H7 (cell line): ENCODE results near the gene C18orf32. TPM values are rescaled to one million over a fixed set of nuclear protein-coding genes. Genes with fewer than 3 reads are reported as not detected.
"Not testable (repeated sequence)": the region's sequence is repeated elsewhere in the genome, so short reads cannot be mapped to it uniquely, and the experiment has no call there.

Source experiments
- DNase-seq: peaks from one replicate; pipeline ENCODE4 v3.0.0; 2012
- H3K27me3 ChIP-seq: 2 replicates; pipeline ENCODE4 v1.6.0; 2011; ENCODE audit warnings: mild to moderate bottlenecking, low read length; ENCODE audit not compliant: control insufficient read depth, insufficient read depth
- H3K36me3 ChIP-seq: replicated peaks from 2 replicates; pipeline ENCODE4 v1.5.1; 2011; ENCODE audit warnings: low read length; ENCODE audit not compliant: control insufficient read depth, insufficient read depth
- H3K4me3 ChIP-seq: 2 replicates; pipeline ENCODE4 v1.5.1; 2011; ENCODE audit warnings: low read depth, mild to moderate bottlenecking, control low read depth, low read length, moderate library complexity; ENCODE audit not compliant: insufficient read depth
- total RNA-seq: library from RNA; depleted of rRNA; stranded (reverse); fragments of >200 nt; shearing (Covaris generic); gene quantifications from 2 replicates; pipeline ENCODE4 v1.2.3, GENCODE V29; 2014; rRNA removed

Gene C18orf32
- 21.0 and 28.9 TPM in 2 replicates for total RNA-seq

DNA sequence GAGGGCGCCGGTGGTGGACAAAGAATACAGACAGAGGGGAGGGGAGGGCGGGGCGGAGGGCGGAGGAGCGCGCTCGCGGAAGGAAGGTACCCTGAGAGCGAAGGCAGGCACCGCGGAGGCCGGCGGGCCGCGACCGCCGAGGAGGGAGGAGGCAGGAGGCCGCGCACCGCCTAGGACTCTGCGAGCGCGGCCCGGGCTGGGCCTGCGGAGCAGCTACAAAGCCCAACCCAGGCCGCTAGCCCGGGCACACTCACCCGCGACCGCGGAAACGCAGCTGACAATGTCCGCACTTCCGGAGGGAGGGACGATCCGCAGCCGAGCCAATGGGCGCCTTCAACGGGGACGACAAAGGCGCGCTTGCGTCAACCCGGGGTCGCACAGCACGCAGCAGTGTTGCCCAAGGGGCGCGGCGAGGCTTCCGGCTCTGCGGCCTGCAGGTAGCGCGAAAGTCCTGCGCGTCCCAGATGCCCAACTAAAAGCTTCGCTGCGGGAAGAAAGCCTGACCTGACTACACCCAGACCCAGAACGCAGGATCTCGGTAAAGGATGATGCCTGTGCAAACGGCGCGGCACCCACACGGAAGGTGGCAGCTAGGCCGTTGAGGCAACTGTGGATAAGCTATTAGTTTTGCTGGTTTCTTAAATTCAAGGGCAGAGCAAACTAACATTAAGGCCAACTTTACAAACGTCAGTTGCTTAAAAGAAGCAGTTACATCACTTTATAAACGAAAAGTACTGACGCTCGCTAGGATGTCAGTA, at the start of gene C18orf32:
TSS of gene C18orf32 (minus strand) at position 282 of the 758 bp plus-strand sequence. CDS start 3,486 bp downstream, outside the sequence.
- H3K27me3 ChIP-seq: no peaks in the 10 kb centered on the region
- peaks cover 23% of the 10 kb centered on the region for H3K36me3 ChIP-seq
- H3K4me3 ChIP-seq: peak within 1 kb of the TSS; percentile 92
- DNase-seq: peak; percentile 95

DNA sequence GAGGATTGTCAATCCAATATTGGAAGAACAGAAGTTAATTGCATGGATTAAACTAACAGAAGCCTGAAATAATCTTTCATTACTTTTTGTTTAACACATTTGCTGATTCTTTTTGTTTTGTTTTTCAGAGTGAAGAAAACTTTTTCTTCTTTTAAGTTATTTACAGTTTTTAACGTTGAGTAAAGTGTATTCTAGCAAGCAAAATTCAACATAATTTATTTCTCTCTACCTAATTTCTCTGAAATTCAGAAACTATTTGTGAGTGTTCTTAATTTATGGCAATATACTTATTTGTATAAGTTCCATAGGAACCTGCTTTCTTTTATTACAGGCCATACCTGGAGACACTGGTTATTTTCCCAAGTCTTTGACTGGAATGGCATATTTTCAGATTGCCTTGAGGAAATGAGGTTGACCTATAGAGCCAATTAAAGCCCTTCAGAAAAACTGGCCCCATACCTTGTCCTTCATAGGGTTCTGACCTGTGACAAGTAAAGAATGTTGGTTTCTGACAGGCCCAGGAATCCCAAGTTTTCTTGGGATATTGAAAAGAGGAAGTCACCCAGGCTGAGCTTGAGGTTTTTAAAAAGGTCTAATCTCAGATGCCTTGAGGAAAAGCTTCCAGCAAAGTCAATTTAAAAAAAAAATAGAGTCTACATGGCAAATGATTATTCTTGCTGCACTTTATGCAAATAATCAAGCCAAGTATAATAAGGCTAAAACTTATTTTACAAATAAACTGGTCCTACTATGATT, 48.0 kb upstream of the C18orf32 start:
- Histone ChIP-seq H3K27me3 (no peaks in the 10 kb centered on the region), H3K4me3 (no peak overlapping the region), H3K36me3 (no peaks in the 10 kb centered on the region)
- no peak for DNase-seq

DNA sequence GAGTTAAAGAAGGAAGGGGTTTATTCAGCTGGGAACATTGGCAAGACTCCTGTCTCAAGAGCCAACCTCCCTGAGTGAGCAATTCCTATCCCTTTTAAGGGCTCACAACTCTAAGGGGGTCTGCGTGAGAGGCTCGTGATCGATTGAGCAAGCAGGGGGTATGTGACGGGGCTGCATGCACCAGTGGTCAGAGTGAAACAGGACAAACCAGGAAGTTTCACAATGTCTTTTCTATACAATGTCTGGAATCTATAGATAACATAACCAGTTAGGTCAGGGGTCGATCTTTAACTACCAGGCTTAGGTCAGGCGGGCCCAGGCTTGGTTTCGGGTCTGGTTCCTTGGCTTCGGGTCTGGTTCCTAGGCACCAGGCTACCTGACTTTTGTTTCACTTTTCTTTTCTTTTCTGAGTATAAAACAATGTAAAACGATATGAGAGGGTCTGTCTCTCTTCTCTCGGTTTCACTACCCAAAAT, 44.7 kb upstream of the C18orf32 start:
- Histone ChIP-seq H3K27me3 (no peaks in the 10 kb centered on the region), H3K36me3 (no peaks in the 10 kb centered on the region), H3K4me3 (no peak overlapping the region)
- no peak for DNase-seq

DNA sequence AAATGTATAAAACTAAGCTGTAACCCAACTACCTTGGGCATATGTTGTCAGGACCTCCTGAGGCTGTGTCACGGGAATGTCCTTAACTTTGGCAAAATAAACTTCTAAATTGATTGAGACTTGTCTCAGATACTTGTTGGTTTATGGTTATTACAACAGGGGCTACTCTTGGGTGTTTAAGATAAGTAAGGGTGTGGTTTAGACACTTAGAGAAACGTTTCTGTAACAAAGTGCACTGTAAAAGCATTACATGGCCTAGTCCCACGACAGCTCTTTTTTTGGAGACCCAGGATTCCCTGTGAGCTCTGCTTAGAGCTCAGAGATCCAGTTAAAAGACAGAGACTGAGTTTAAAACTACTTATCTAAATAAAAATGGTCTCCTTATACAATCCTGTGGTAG, 42.6 kb upstream of the C18orf32 start:
- no peaks in the 10 kb centered on the region for H3K27me3 ChIP-seq
- no peaks in the 10 kb centered on the region for H3K36me3 ChIP-seq
- DNase-seq: no peak
- no peak overlapping the region for H3K4me3 ChIP-seq

DNA sequence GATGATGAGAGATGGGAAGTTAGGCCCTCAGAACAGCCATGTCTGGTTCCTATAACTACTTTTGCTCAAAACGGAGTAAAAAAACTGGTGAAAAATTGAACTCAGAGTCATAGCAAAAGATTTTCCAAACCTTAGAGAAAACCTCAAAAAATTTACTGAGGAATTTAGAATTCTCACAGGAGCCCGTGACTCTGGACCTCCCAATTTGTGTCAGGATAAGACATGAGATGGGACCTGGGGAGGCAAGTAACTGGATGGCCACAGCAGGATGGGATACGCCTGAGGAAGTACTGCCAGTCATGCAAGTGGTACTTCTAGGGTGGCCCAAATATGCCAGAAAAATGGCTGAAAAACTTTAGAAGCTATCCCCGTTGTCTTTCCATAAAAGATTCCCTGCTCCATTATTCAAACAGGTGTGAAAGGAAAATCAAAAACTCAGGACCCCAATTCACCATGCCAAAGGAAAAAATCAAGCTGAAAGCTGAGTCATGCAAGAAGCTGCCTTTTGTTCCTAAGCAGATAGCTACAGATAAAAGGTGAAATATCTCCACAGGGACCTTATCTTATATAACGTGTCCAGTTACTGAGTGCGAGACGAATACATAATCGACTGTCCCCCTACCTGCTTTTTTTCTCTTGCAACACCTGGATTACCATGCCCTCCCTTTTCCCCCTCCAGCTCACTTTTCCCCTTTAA, 40.7 kb upstream of the C18orf32 start:
- DNase-seq: no peak
- Histone ChIP-seq H3K4me3 (no peak overlapping the region), H3K36me3 (no peaks in the 10 kb centered on the region), H3K27me3 (no peaks in the 10 kb centered on the region)

DNA sequence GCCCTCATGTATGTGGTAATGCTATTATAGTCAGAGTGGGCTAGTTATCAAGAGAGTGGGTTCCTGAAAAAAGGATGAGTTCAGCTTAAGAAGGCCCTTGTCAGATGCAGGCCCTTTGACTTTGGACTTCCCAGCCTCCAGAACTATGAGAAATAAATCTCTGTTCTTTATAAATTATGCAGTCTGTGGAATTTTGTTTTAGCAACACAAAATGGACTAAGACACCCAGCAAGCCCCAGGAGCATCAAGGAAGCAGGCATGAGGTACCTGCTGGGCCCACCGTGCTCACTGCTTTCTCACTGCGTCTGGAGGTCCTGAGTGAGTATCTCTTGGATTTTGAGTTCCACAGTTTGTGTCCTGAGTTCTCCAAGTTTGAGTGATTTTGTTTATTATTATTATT, 38.9 kb upstream of the C18orf32 start:
- no peaks in the 10 kb centered on the region for H3K36me3 ChIP-seq
- no peaks in the 10 kb centered on the region for H3K27me3 ChIP-seq
- no peak overlapping the region for H3K4me3 ChIP-seq
- DNase-seq: no peak

DNA sequence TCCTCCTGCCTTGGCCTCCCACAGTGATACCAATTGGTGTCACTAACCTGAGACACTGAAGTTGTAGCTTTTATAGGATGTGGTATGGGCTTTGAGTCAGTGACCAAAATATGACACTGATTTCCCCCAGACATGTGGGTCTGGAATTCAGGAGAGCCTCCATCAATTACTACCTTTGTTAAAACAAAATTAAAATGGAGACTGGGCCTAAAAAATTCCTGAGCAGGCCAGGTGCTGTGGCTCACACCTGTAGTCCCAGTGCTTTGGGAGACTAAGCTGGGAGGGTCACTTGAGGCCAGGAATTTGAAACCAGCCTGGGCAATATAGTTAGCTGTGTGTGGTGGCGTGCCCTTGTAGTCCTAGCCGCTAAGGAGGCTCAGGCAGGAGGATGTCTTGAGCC, 37.9 kb upstream of the C18orf32 start:
- Histone ChIP-seq H3K4me3 (no peak overlapping the region), H3K27me3 (no peaks in the 10 kb centered on the region), H3K36me3 (no peaks in the 10 kb centered on the region)
- DNase-seq: no peak

DNA sequence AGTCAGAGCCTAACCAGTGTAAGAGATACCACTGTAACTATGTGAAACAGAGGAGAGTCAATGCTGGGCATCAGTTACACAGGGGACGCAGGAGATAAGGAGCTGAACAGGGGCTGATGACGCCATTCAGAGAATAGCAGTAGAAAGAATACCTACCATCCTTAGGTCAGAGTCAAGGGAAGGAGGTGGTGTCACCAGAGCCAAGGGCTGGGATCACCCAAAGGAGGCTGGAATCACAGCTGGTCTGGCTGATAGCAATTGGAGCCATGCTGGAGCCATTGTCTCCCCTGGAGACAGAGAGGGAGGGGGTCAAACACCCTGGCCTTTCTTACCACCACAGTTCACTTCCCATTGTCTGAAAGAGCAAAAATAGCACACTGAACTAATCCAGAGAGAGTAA, 37.3 kb upstream of the C18orf32 start:
- H3K27me3 ChIP-seq: no peaks in the 10 kb centered on the region
- DNase-seq: no peak
- H3K4me3 ChIP-seq: no peak overlapping the region
- H3K36me3 ChIP-seq: no peaks in the 10 kb centered on the region

DNA sequence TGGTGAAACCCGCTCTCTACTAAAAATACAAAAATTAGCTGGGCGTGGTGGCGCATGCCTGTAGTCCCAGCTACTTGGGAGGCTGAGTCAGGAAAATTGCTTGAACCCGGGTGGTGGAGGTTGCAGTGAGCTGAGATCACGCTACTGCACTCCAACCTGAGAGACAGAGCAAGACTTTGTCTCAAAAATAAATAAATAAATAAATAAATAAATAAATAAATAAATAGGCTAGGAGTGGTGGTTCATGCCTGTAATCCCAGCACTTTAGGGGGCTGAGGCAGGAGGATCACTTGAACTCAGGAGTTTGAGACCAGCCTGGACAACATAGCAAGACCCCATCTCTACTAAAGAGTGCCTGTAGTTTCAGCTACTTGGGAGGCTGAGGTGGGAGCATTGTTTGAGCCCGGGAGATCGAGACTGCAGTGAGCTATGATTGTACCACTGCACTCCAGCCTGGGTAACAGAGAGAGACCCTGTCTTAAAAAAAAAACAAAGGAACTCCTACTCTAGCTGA, 36.6 kb upstream of the C18orf32 start:
- not testable (repeated sequence) for H3K4me3 ChIP-seq, DNase-seq, H3K36me3 ChIP-seq, H3K27me3 ChIP-seq

DNA sequence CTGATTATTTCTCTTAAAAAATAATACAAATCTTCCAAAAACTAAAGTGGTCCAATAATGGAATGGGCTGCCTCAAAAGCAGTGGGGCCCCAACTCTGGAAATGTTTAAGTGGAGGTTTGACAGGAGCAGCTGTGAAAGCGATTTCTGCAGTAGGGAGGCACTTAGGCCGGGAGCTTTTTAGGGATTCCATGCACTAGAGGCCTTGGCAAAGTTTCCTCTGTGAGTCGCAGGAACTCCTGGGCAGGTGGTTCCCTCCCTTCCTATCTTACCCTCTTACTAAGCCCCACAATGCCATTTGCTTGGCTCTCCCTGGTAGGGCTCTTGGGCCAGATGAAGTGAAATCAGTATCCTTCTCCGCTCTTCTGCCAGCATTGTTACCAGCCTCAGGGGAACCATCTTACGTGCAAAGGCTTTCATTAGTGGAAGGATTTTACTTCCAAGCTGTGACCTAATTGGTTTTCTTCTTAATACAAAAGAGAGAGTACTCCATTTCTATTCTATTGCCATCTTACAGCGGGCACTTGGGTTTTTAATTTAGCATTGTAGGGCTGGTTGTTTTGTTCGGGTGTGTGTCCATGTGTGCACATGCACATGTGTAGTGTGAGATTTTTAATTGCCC, 34.3 kb upstream of the C18orf32 start:
- Histone ChIP-seq H3K27me3 (no peaks in the 10 kb centered on the region), H3K4me3 (no peak overlapping the region), H3K36me3 (no peaks in the 10 kb centered on the region)
- no peak for DNase-seq

DNA sequence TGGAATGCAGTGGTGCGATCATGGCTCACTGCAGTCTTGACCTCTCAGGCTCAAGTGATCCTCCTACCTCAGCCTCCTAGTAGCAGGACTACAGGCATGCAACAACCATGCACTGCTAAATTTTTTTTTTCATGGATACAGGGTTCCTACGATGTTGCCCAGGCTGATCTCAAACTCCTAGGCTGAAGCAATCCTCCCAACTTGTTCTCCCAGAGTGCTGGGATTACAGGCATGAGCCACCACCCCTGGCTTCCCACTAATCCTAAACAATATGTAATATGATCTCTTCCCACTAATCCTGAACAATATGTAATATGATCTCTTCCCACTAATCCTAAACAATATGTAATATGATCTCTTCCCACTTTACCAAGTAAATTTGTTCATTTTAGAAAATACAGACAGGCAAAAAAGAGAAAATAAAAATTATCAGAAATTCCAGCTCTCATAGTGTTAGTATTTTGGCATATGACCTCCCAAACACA, 33.7 kb upstream of the C18orf32 start:
- Histone ChIP-seq H3K36me3 (no peaks in the 10 kb centered on the region), H3K27me3 (no peaks in the 10 kb centered on the region), H3K4me3 (no peak overlapping the region)
- DNase-seq: no peak

DNA sequence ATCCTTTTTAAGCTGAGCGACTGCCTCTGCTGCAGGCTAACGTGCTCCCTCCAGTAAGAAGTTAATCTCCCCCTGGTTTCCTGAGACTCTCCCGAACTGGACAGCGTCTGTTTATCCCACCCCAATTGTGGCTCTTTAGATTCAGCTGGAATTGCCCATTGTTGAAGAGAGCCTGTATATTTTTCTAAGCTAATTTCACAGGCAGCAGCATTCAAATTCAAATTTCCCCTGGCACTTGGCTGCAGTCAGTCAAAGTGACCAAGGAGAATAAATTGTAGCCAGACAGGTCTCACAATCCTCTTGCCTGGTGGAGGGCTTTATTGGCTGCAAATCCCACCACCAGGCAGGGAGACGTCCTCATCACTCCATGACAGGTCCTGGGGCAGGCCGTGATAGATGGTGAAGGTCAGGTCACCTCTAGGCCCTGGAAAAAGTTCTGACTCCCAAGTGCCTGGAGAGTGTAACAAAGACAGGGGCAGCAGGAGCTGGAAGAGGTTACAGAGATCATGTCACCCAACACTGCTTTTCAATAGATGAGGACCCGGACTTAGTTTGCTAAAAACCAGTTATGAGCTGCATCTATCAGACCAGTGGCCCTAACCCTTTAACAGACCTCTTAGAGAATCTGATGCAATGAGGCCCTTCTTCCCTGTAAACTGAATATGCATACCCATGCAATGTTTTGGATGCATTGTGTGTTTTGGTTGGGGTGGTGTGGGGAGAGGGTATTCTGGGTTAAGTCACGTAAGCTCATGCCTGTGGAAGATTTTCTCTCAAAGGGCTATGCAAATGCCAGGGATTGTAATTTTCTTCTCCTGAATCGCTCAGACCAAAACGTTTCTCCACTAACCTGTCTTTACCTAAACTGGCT, 32.3 kb upstream of the C18orf32 start:
- no peak for DNase-seq
- H3K4me3 ChIP-seq: no peak overlapping the region

DNA sequence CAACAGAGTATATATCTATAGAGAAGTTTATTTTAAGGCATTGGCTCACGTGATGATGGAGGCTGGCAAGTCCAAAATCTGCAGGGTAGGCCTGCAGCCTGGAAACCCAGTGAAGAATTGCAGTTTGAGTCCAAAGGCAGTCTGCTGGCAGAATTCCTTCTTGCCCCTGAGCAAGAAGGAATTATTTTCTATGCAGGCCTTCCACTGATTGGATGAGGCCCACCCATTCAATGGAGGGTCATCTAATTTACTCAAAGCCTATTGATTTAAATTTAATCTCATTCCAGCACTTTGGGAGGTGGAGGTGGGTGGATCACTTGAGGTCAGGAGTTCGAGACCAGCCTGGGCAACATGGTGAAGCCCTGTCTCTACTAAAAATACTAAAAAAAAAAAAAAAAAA, 30.4 kb upstream of the C18orf32 start:
- Histone ChIP-seq H3K4me3 (no peak overlapping the region), H3K27me3 (no peaks in the 10 kb centered on the region), H3K36me3 (no peaks in the 10 kb centered on the region)
- DNase-seq: no peak

More for the DNA sequence above, 32.3 kb upstream of the C18orf32 start:
- Histone ChIP-seq H3K36me3 (no peaks in the 10 kb centered on the region), H3K27me3 (no peaks in the 10 kb centered on the region)
